Activated B cell treated with CpG ODN at 0.5 μM for 24 hours (primary cell): ENCODE results near the gene MOB1A. TPM values are rescaled to one million over a fixed set of nuclear protein-coding genes. Genes with fewer than 3 reads are reported as not detected.

Source experiments
- ATAC-seq: fragments of 200-7000 bp; cut with Tn5 transposase; one replicate; pipeline ENCODE4 v1.10.0; 2021; ENCODE audit warnings: low read depth, mild to moderate bottlenecking, moderate library complexity
- CTCF ChIA-PET: fragments of 350-600 bp; sonication (Branson Sonifier 250); formaldehyde crosslinking; loops from one replicate; lab custom pipeline; 2021; ENCODE audit warnings: antibody characterized with exemption; lab: Charles Lee
- POLR2A ChIA-PET: fragments of 350-600 bp; sonication (Branson Sonifier 250); formaldehyde crosslinking; loops from one replicate; lab custom pipeline; 2021; ENCODE audit warnings: antibody characterized with exemption; lab: Charles Lee
- DNase-seq: peaks from one replicate; pipeline ENCODE4 v3.0.0; 2022
- H3K27ac Mint-ChIP-seq: one replicate; pipeline ENCODE4 v1.8.0; 2020; ENCODE audit warnings: mixed read lengths
- H3K27me3 Mint-ChIP-seq: one replicate; pipeline ENCODE4 v1.8.0; 2021; ENCODE audit warnings: mixed read lengths
- H3K36me3 Mint-ChIP-seq: one replicate; pipeline ENCODE4 v1.8.0; 2021; ENCODE audit warnings: low read depth, mixed read lengths
- H3K4me1 Mint-ChIP-seq: one replicate; pipeline ENCODE4 v1.8.0; 2021; ENCODE audit warnings: mixed read lengths
- H3K4me3 Mint-ChIP-seq: one replicate; pipeline ENCODE4 v1.8.0; 2020; ENCODE audit warnings: mild to moderate bottlenecking, mixed read lengths
- H3K9me3 Mint-ChIP-seq: one replicate; pipeline ENCODE4 v1.8.0; 2020; ENCODE audit warnings: mixed read lengths
- intact Hi-C: fragments of 100-400 bp; cut with micrococcal nuclease; formaldehyde crosslinking; loops from one replicate; pipeline ENCODE4 v1.15.1; 2024
- total RNA-seq: library from RNA; stranded (reverse); gene quantifications from 2 replicates; pipeline ENCODE4 v1.2.3, GENCODE V29; 2022
- TF ChIP-seq, protein P1 (sequence below): fragments of 200-600 bp; IDR thresholded peaks from one replicate; pipeline ENCODE4 v1.8.0; 2022; ENCODE audit warnings: antibody characterized with exemption, mild to moderate bottlenecking

Gene MOB1A
- total RNA-seq, 1 donor from 2014 or later, result 318 TPM

DNA sequence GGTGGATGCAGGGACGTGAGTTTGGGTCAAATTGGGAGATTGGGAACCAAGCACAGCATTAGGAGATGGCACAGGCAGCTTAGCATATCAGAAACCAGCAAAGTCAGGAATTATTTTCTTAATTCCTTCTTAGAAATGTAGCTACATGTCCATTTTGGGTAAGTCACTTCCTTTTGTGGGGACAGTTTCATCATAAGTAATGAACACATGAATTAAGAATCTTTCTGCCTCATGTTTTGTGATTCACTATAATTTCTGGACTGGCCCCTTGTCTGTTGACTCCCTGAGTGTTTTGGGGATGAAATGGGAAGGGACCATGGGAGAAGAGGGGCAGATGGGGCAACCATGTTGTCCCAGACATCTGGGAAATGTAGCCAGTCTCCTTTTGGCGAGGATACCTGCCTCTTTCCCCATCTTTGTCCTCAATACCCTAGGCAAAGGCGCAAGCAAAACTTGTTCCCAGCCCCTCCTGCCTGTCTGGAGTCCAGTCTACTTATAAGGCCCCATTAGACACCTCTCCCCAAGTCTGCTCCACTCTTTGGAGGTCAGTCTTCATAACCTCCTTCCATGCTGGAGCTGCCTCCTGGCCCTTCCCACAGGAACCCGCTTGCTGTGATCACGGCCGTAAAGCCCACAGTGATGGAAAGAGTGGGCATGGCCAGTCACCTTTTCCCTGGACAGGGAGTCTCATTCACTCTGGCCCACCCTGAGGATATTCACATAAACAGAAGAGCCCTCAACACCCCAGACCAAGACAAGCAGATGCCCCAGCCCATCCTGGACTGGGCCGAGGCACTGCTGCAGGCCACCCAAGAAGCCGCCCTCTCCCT lies 45.5 kb upstream of the MOB1A start:
- intact Hi-C loops, result no loop called here
- Mint-ChIP-seq H3K4me1 (no peaks in the 10 kb centered on the region), H3K4me3 (no peak overlapping the region), H3K27ac (no peak overlapping the region), H3K9me3 (no peaks in the 10 kb centered on the region), H3K27me3 (no peaks in the 10 kb centered on the region), H3K36me3 (peaks cover 16% of the 10 kb centered on the region)
- DNase-seq (no peak), ATAC-seq (no peak)
- ChIA-PET CTCF (no interaction called here), POLR2A (interaction anchor here (0.6 kb wide), 1 partner anchor 45 kb away, joined by 5 read pairs; the partner anchor contains the start of gene MOB1A)
- TF ChIP-seq, protein P1, sequence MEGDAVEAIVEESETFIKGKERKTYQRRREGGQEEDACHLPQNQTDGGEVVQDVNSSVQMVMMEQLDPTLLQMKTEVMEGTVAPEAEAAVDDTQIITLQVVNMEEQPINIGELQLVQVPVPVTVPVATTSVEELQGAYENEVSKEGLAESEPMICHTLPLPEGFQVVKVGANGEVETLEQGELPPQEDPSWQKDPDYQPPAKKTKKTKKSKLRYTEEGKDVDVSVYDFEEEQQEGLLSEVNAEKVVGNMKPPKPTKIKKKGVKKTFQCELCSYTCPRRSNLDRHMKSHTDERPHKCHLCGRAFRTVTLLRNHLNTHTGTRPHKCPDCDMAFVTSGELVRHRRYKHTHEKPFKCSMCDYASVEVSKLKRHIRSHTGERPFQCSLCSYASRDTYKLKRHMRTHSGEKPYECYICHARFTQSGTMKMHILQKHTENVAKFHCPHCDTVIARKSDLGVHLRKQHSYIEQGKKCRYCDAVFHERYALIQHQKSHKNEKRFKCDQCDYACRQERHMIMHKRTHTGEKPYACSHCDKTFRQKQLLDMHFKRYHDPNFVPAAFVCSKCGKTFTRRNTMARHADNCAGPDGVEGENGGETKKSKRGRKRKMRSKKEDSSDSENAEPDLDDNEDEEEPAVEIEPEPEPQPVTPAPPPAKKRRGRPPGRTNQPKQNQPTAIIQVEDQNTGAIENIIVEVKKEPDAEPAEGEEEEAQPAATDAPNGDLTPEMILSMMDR, result no peak

DNA sequence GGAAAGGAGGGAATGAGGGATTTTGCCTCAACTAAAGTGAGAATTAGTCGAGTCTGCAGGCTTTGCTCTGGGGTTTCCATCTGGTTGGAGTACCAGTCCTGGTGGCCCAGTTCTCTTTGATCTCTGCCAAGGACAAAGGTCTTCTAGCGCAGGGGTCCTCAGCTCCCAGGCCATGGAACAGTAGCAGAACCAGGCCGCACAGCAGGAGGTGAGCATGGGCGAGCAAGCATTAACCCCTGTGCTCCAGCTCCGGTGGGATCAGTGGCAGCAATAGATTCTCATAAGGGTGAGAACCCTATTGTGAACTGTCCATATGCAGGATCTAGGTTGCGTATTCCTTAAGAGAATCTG lies 43.6 kb upstream of the MOB1A start:
- Mint-ChIP-seq H3K27me3 (no peaks in the 10 kb centered on the region), H3K36me3 (peaks cover 31% of the 10 kb centered on the region), H3K4me3 (no peak overlapping the region), H3K27ac (no peak overlapping the region), H3K9me3 (no peaks in the 10 kb centered on the region), H3K4me1 (no peaks in the 10 kb centered on the region)
- intact Hi-C loops, result no loop called here
- ChIA-PET CTCF (no interaction called here), POLR2A (interaction anchor here (0.9 kb wide), 1 partner anchor 50 kb away, joined by 3 read pairs; no protein-coding TSS in a partner anchor)
- DNase-seq, result no peak
- ATAC-seq, result no peak
- TF ChIP-seq, protein P1, result no peak

DNA sequence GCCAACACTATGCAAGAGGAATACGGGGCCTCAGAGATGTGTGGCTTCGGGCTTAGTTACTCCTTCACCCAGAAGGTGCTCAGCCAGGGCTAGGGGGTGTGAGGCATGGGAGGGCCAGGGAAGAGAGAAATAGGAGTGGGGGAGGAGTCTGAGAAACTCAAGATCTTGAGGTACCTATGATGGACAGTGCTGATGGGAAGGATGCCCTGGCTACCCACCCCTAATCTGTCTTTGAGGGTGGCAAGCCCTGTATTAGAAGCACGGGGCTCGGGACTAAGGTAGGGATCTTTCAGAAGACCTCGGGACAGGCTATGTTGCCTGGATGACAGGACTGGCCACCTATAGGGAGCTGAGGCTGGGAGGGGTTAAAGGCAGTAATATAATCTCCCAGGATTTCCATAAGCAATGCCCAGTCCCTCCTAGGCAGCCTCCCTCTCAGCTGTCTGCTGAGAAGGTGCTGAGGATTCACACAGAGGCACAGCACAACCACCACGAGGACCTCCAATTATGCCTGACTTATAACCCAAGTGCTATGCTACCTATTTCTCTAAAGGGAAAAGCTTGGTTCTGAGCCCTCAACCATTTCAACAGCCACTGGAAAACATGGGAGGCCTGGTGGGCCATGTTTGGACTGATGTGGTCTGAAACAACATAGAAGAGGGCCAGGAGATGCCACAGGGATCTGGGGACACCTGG lies 43.1 kb upstream of the MOB1A start:
- ChIA-PET POLR2A (interaction anchor here (0.9 kb wide), 1 partner anchor 49 kb away, joined by 3 read pairs; no protein-coding TSS in a partner anchor), CTCF (no interaction called here)
- intact Hi-C loops, result no loop called here
- H3K4me1 Mint-ChIP-seq, result no peaks in the 10 kb centered on the region
- H3K27me3 Mint-ChIP-seq, result no peaks in the 10 kb centered on the region
- DNase-seq (no peak), ATAC-seq (no peak)
- H3K4me3 Mint-ChIP-seq, result no peak overlapping the region
- TF ChIP-seq, protein P1, result no peak
- peaks cover 36% of the 10 kb centered on the region for H3K36me3 Mint-ChIP-seq
- H3K9me3 Mint-ChIP-seq, result no peaks in the 10 kb centered on the region
- H3K27ac Mint-ChIP-seq, result no peak overlapping the region

DNA sequence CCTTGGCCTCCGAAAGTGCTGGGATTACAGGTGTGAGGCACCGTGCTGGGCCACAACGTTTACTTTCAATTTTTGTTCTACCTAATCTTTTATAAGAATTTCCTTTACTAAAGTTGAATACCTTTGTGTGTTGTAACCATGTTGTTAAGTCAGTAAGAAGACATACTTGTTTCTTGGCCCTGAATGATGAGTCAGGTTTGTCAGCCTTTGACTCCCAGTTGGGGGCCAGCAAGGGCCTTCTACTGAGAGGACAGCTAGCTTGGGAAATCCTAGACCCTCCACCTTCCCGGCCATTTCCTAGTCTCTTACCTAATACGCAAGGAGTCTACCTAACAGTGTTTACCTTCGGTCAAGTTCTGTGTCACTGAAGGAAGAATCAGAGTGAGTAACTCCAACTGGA lies 42.4 kb upstream of the MOB1A start:
- POLR2A ChIA-PET, result no interaction called here
- intact Hi-C loops, result no loop called here
- CTCF ChIA-PET, result no interaction called here
- no peak for ATAC-seq
- Mint-ChIP-seq H3K4me3 (no peak overlapping the region), H3K27ac (no peak overlapping the region), H3K36me3 (peaks cover 41% of the 10 kb centered on the region), H3K9me3 (no peaks in the 10 kb centered on the region), H3K27me3 (no peaks in the 10 kb centered on the region), H3K4me1 (no peaks in the 10 kb centered on the region)
- TF ChIP-seq, protein P1, result no peak
- DNase-seq, result no peak

DNA sequence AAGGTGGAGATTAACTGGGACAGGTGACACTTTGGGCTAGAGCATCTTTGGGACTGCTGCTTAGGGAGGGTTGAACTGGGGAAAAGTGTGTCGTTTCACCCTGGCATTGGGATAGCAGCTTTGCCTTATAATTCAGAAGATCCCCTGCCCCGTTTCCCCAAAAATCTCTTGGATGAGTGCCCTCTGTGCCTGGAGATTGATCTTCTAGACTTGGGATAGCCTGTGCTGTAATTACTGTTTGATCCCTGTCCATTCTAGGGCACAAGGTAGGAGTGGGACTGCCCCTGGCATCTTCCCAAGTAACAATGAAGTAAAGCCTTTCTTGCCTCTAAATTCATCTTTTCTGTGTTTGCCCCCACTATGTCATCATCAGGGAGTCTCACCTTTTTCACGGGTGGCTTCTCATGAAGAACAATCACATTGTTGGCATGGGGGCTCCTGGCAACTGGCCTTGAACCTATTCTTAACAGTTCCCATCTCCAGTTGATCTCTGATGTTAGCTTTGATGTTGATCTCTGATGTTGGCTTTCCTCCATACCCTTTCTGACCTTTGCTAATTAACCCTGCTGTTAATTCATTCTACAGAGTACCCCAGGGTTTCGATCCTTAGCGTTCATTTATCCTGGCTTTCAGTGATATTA lies 41.3 kb upstream of the MOB1A start:
- ATAC-seq, result no peak
- Mint-ChIP-seq H3K36me3 (peaks cover 51% of the 10 kb centered on the region), H3K4me1 (no peaks in the 10 kb centered on the region), H3K27me3 (no peaks in the 10 kb centered on the region), H3K27ac (no peak overlapping the region), H3K9me3 (no peaks in the 10 kb centered on the region), H3K4me3 (no peak overlapping the region)
- intact Hi-C loops, result no loop called here
- DNase-seq, result no peak
- CTCF ChIA-PET, result interaction anchor here (0.7 kb wide), 1 partner anchor 13 kb away, joined by 3 read pairs; no protein-coding TSS in a partner anchor
- POLR2A ChIA-PET, result no interaction called here
- TF ChIP-seq, protein P1, result no peak
